ENCODE results near the gene RASA3. TPM values are rescaled to one million over a fixed set of nuclear protein-coding genes. Genes with fewer than 3 reads are reported as not detected.

Gene RASA3
- polyA plus RNA-seq, 3 donors: 9.0 to 32.6 (median 16.6) TPM

DNA sequence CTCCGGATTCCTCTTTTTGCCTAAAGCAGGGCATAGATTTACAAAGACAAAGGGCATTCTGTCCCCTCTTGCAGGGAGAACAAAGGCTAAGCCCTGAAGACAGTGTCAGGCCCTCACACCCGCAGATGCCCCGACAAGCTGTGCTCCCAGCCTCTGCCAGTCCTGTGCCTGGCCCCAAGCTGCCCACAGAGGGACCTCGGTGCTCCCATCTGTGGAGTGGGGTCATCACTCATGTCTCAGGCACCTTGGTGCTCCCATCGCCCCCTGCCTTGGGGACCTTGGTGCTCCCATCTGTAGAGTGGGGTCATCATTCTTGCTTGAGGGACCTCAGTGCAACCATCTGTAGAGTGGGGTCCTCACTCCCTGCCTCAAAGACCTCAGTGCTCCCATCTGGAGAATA is 182.9 kb downstream of the RASA3 start:
- H4K20me1 ChIP-seq (ENCODE audit: insufficient read depth, low read length): no peaks in the 10 kb centered on the region
- H3K27ac Mint-ChIP-seq: peak overlapping the region in 1 of 7 donors; percentile 46
- H3K4me1 ChIP-seq (ENCODE audit: control insufficient read depth in 1 of 2, insufficient read depth in 2 of 2, low read length in 2 of 2): peaks cover 9 to 10% of the 10 kb centered on the region in 2 donors

DNA sequence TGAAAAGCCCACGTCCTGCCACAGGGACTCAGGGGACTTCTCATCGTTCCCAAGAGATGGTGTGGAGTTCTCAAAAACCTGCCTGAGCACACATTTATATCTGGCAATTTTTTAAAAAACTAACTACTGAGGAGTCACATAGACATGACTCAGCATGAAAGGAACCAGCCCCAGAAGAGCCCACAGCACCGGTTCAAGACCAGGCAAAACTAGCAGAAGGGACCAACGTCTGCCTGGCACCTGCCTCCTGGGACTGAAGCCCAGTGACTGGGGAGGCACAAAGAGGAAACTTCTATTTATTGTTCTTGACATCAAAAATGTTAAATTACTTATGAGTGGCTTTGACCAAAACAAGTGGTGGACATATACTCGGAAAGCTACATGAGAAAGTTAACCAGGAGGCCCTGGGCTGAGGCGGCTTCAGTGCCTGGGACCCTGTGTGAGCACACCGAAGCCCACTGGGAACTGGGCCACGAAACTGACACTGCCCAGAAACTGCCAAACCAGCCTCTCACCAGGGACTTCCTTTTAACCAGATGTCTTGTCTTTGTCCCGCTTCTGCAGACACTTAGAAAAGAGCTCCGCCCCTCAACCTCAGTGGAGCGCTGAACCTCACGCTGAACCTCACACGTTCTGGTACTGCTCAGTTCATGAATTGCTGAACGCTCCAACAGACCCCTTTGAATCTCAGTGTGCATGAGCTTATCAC is 184.2 kb downstream of the RASA3 start:
- Histone ChIP-seq H3K4me1 (ENCODE audit: control insufficient read depth in 1 of 2, insufficient read depth in 2 of 2, low read length in 2 of 2) (peaks cover 9 to 10% of the 10 kb centered on the region in 2 donors), H4K20me1 (ENCODE audit: insufficient read depth, low read length) (no peaks in the 10 kb centered on the region), H2AFZ (ENCODE audit: insufficient read depth, low read depth, low read length, poor library complexity, severe bottlenecking) (no peak overlapping the region), H3K4me2 (replicated peaks; ENCODE audit: extremely low read depth, low read length, poor library complexity, severe bottlenecking) (no peak overlapping the region), H3K27ac (ENCODE audit: low read depth in 1 of 2, low read length in 2 of 2) (no peak overlapping the region), H3K79me2 (ENCODE audit: insufficient read depth, low read length) (no peaks in the 10 kb centered on the region), H3K9me3 (replicated peaks in 1 of 2; ENCODE audit: control insufficient read depth in 1 of 2, insufficient read depth in 1 of 2, low read length in 2 of 2) (no peaks in the 10 kb centered on the region), H3K36me3 (replicated peaks in 1 of 2; ENCODE audit: control insufficient read depth in 1 of 2, insufficient read depth in 2 of 2, low read length in 2 of 2) (no peaks in the 10 kb centered on the region), H3K4me3 (replicated peaks in 1 of 3; ENCODE audit: low read depth in 2 of 3, low read length in 3 of 3) (no peak overlapping the region), H3K9ac (ENCODE audit: insufficient read depth, low read length, poor library complexity, severe bottlenecking) (no peak overlapping the region), H3K27me3 (ENCODE audit: control insufficient read depth in 2 of 2, insufficient read depth in 2 of 2, low read length in 2 of 2) (peaks cover 0 to 2% of the 10 kb centered on the region in 2 donors)
- Mint-ChIP-seq H3K36me3 (no peaks in the 10 kb centered on the region), H3K27ac (peak overlapping the region in 2 of 7 donors; percentile 35 to 57), H3K27me3 (ENCODE audit: low read depth in 3 of 3) (peaks cover 0 to 15% (median 5%) of the 10 kb centered on the region in 3 donors), H3K4me1 (peaks cover 16% of the 10 kb centered on the region), H3K4me3 (no peak overlapping the region), H3K9me3 (peaks cover 0 to 2% (median 0%) of the 10 kb centered on the region in 7 donors)
- WGBS (ENCODE audit: insufficient coverage): 46% methylated on average over 10 of the region's 14 CpGs
- TF ChIP-seq, protein P1, sequence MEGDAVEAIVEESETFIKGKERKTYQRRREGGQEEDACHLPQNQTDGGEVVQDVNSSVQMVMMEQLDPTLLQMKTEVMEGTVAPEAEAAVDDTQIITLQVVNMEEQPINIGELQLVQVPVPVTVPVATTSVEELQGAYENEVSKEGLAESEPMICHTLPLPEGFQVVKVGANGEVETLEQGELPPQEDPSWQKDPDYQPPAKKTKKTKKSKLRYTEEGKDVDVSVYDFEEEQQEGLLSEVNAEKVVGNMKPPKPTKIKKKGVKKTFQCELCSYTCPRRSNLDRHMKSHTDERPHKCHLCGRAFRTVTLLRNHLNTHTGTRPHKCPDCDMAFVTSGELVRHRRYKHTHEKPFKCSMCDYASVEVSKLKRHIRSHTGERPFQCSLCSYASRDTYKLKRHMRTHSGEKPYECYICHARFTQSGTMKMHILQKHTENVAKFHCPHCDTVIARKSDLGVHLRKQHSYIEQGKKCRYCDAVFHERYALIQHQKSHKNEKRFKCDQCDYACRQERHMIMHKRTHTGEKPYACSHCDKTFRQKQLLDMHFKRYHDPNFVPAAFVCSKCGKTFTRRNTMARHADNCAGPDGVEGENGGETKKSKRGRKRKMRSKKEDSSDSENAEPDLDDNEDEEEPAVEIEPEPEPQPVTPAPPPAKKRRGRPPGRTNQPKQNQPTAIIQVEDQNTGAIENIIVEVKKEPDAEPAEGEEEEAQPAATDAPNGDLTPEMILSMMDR (IDR thresholded peaks at IDR 0.05): no peak
- DNase-seq: no peak
- intact Hi-C loops (cut with micrococcal nuclease): no loop called here

More for the DNA sequence above, 182.9 kb downstream of the RASA3 start:
- H3K9ac ChIP-seq (ENCODE audit: insufficient read depth, low read length, poor library complexity, severe bottlenecking): no peak overlapping the region
- peaks cover 0 to 13% (median 5%) of the 10 kb centered on the region in 3 donors for H3K27me3 Mint-ChIP-seq (ENCODE audit: low read depth in 3 of 3)
- H3K79me2 ChIP-seq (ENCODE audit: insufficient read depth, low read length): no peaks in the 10 kb centered on the region
- H3K4me3 Mint-ChIP-seq: no peak overlapping the region
- no peak overlapping the region for H3K4me3 ChIP-seq (replicated peaks in 1 of 3; ENCODE audit: low read depth in 2 of 3, low read length in 3 of 3)
- no peak overlapping the region for H2AFZ ChIP-seq (ENCODE audit: insufficient read depth, low read depth, low read length, poor library complexity, severe bottlenecking)
- no peaks in the 10 kb centered on the region for H3K36me3 ChIP-seq (replicated peaks in 1 of 2; ENCODE audit: control insufficient read depth in 1 of 2, insufficient read depth in 2 of 2, low read length in 2 of 2)
- no peaks in the 10 kb centered on the region for H3K36me3 Mint-ChIP-seq
- H3K9me3 ChIP-seq (replicated peaks in 1 of 2; ENCODE audit: control insufficient read depth in 1 of 2, insufficient read depth in 1 of 2, low read length in 2 of 2): peaks cover 0 to 2% of the 10 kb centered on the region in 2 donors
- no peak overlapping the region for H3K27ac ChIP-seq (ENCODE audit: low read depth in 1 of 2, low read length in 2 of 2)
- no peak for DNase-seq
- TF ChIP-seq, protein P1 (IDR thresholded peaks at IDR 0.05): no peak
- no peak overlapping the region for H3K4me2 ChIP-seq (replicated peaks; ENCODE audit: extremely low read depth, low read length, poor library complexity, severe bottlenecking)
- H3K27me3 ChIP-seq (ENCODE audit: control insufficient read depth in 2 of 2, insufficient read depth in 2 of 2, low read length in 2 of 2): peaks cover 0 to 2% of the 10 kb centered on the region in 2 donors
- 94% methylated on average over 5 of the region's 5 CpGs for WGBS (ENCODE audit: insufficient coverage)
- peaks cover 0 to 3% (median under 1%) of the 10 kb centered on the region in 7 donors for H3K9me3 Mint-ChIP-seq
- intact Hi-C loops (cut with micrococcal nuclease): no loop called here
- peaks cover 16% of the 10 kb centered on the region for H3K4me1 Mint-ChIP-seq
